GM18517 (cell line): ENCODE measurements around the gene CASP8AP2.
"Not testable (repeated sequence)": the region's sequence is repeated elsewhere in the genome, so short reads cannot be mapped to it uniquely, and the experiment has no call there.

ENCODE experiments used
- ATAC-seq: cut with Tn5 transposase; IDR thresholded peaks from one replicate; pipeline ENCODE4 v1.9.1; 2021; ENCODE audit warnings: mild to moderate bottlenecking, moderate library complexity; ENCODE audit not compliant: unreplicated experiment

The CASP8AP2 gene

GRCh38 chr6:89886378-89887120, 56.9 kb downstream of the CASP8AP2 start:
- ATAC-seq = no peak

- no peak for ATAC-seq
These were observed 57.9 kb downstream of the CASP8AP2 start for GRCh38 chr6:89887452-89888137.

DNA sequence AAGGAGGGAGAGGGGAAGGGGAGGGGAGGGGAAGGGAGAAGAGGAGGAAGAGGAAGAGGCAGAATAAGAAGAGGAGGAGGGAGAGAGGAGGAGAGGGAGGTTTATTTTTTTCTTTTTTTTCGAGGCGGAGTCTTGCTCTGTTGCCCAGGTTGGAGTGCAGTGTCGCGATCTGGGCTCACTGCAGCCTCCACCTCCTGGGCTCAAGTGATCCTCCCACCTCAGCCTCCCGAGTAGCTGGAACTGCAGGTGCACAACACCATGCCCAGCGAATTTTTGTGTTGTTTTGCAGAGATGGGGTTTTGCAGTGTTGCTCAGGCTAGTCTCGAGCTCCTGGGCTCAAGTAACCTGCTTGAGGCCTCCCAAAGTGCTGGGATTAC, 58.4 kb downstream of the CASP8AP2 start:
- no peak for ATAC-seq

GRCh38 chr6:89888871-89889270, 59.2 kb downstream of the CASP8AP2 start:
- no peak for ATAC-seq

DNA sequence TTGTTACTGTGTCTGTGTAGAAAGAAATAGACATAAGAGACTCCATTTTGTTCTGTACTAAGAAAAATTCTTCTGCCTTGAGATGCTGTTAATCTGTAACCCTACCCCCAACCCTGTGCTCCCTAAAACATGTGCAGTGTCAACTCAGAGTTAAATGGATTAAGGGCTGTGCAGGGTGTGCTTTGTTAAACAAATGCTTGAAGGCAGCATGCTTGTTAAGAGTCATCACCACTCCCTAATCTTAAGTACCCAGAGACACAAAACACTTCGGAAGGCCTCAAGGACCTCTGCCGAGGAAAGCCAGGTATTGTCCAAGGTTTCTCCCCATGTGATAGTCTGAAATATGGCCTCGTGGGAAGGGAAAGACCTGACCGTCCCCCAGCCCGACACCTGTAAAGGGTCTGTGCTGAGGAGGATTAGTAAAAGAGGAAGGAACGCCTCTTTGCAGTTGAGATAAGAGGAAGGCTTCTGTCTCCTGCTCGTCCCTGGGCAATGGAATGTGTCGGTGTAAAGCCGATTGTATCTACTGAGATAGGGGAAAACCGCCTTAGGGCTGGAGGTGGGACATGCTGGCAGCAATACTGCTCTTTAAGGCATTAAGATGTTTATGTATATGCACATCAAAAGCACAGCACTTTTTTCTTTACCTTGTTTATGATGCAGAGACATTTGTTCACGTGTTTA, 61.3 kb downstream of the CASP8AP2 start:
- not testable (repeated sequence) for ATAC-seq

DNA sequence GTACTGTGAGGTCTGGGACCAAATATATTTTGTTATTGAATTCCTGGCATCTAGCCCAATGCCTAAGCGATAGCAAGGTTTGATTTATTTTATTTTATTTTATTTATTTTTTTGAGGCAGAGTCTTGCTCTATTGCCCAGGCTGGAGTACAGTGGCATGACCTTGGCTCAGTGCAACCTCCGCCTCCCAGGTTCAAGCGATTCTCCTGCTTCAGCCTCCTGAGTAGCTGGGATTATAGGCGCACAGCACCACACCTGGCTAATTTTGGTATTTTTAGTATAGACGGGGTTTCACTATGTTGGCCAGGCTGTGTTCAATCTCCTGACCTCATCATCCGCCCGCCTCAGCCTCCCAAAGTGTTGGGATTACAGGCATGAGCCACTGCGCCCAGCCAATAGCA, 62.9 kb downstream of the CASP8AP2 start:
- not testable (repeated sequence) for ATAC-seq

DNA sequence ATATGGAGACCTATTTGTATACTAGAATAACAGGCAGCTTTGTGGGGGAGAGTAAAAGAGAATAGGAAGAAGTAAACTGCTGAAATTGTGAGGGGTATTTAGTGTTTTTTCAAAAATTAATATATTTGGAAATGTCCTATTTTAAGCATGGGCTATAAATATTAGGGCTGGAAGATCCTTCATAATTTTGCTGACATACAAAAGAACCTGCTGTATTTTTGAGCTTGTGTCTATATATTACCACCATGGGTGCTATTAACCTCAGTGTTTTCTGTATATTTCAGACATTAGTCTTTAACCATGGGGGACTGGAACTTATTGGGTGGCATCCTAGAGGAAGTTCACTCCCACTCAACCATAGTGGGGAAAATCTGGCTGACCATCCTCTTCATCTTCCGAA, 64.5 kb downstream of the CASP8AP2 start, which contains the start of gene GJA10:
TSS of gene GJA10 (plus strand) at position 301 of the 400 bp plus-strand sequence. CDS start at position 301, 0 bp downstream.
- ATAC-seq = no peak

DNA sequence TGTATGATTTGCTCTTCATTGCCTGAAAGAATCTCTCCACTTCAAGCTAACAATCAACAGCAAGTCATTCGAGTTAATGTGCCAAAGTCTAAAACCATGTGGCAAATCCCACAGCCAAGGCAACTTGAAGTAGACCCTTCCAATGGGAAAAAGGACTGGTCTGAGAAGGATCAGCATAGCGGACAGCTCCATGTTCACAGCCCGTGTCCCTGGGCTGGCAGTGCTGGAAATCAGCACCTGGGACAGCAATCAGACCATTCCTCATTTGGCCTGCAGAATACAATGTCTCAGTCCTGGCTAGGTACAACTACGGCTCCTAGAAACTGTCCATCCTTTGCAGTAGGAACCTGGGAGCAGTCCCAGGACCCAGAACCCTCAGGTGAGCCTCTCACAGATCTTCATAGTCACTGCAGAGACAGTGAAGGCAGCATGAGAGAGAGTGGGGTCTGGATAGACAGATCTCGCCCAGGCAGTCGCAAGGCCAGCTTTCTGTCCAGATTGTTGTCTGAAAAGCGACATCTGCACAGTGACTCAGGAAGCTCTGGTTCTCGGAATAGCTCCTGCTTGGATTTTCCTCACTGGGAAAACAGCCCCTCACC, 65.7 kb downstream of the CASP8AP2 start:
- no peak for ATAC-seq

DNA sequence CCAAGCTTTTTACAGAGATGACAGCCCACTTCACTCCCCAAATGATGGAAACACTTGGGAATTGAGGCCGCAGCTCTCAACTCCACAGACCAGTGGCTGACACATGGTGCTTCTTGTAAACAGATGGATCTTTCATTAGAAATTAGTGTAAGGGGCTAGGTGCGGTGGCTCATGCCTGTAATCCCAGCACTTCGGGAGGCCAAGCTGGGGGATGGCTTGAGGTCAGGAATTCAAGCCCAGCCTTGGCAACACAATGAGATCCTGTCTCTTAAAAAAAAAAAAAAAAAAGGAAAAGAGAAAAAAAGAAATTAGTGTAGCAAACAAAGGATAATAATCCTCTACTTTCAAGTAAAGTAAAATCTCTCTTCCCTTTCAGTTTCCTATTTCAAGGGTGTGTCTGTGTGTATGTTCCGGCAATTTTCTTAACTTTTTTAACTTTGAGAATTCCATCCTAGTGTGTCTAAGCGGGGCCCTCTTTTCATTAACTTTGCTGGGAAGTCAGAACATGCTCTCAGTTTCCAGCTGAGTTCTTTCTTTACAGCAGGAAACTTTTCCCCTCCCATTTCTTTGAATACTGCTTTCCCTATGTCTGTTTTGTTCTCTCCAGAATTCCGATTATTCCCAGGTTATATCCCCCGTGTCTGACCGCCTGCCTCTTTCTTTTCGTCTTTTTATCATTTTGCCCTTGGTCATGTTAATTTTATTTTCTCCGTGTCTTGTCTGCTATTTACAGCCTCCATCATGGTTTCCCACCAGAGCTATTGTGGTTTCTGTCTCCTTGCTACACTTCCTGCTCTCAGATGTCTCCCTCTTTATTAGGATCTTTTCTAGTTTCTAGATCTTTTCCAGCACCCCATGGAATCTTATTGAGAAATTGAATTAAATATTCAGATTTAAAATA, 80.6 kb downstream of the CASP8AP2 start:
- ATAC-seq = not testable (repeated sequence)

GRCh38 chr6:89910902-89911240, 81.2 kb downstream of the CASP8AP2 start:
- ATAC-seq = no peak

GRCh38 chr6:89916136-89916920, 86.6 kb downstream of the CASP8AP2 start:
- ATAC-seq = no peak

DNA sequence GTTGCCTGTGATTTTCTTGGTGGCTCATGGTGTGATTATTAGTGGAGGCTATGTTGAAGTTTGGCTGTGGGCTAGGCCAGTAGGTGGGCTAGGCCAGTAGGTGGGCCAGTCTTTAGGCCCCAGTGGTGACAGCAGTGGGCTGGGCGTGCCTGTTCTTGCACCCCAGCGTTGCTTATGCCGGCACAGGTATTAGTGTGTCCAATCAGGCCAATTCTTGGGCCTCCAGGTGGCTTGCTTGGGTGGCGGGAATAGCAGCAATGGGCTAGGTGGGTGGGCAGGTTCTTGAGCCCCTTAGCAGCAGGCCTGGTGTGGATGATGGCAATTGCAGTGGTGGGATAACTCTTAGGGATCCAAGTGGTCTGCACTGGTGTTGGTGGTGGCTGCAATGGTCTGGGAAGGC, 87.5 kb downstream of the CASP8AP2 start:
- ATAC-seq = no peak

- no peak for ATAC-seq
These were observed 88.2 kb downstream of the CASP8AP2 start for GRCh38 chr6:89917801-89918366.
